HepG2 (cell line): ENCODE data around the gene ARMH1. TPM values are rescaled to one million over a fixed set of nuclear protein-coding genes. Genes with fewer than 3 reads are reported as not detected.

Experiments
- ATAC-seq: fragments of 200-7000 bp; cut with Tn5 transposase; 3 replicates; pipeline ENCODE4 v1.9.1; 2020; ENCODE audit warnings: mild to moderate bottlenecking, moderate library complexity
- BruUV-seq: library from RNA; stranded (reverse); fragments of 400-500 nt; replicated peaks from 2 replicates; lab custom pipeline; 2021; lab: Mats Ljungman, UMichigan
- CTCF ChIA-PET: fragments of 300-600 bp; formaldehyde crosslinking; extraction: SDS; loops from one replicate; lab custom pipeline; 2021; ENCODE audit warnings: low total read pairs, inconsistent platforms, low intra/inter-chr PET ratio; lab: Yijun Ruan, JAX
- POLR2A ChIA-PET: fragments of 350-600 bp; sonication (Branson Sonifier 250); formaldehyde crosslinking; loops from one replicate; lab custom pipeline; 2020; ENCODE audit warnings: antibody characterized with exemption, inconsistent platforms; lab: Yijun Ruan, JAX
- DNase-seq: peaks from one replicate; pipeline ENCODE4 v3.0.0-alpha.2; 2015; ENCODE audit warnings: low spot score
- FAIRE-seq: peaks from 3 replicates; lab custom pipeline; 2011; peaks lifted over from hg19 to GRCh38; lab: Jason Lieb, UNC
- H2AFZ ChIP-seq: one replicate; pipeline ENCODE4 v1.6.1; 2011; ENCODE audit warnings: low read length, inconsistent platforms
- H3K27ac ChIP-seq: fragments of 300-600 bp; 3 replicates; pipeline ENCODE4 v1.8.0; 2011; ENCODE audit warnings: mixed run types, mild to moderate bottlenecking, mixed read lengths, low read length, inconsistent platforms; ENCODE audit not compliant: insufficient read depth; ENCODE audit errors: extremely low read length
- H3K27me3 ChIP-seq, 2 experiments: fragments of 200-600 bp in 1 of 2; 2 replicates in 1 of 2; 3 replicates in 1 of 2; pipeline versions ENCODE4 v1.6.0 to v1.8.0; 2011; ENCODE audit warnings: low read length in 2 of 2, mild to moderate bottlenecking in 2 of 2, moderate library complexity in 2 of 2, inconsistent platforms in 1 of 2; ENCODE audit not compliant: insufficient read depth in 2 of 2, control insufficient read depth in 1 of 2
- H3K36me3 ChIP-seq, 2 experiments: fragments of 200-600 bp in 1 of 2; replicated peaks in 1 of 2; 2 replicates in 1 of 2; 3 replicates in 1 of 2; pipeline versions ENCODE4 v1.5.1 to v1.8.0; 2011; ENCODE audit warnings: low read length in 2 of 2, inconsistent platforms in 1 of 2; ENCODE audit not compliant: insufficient read depth in 2 of 2, control insufficient read depth in 1 of 2
- H3K4me1 ChIP-seq: 2 replicates; pipeline ENCODE4 v1.5.1; 2012; ENCODE audit warnings: low read length, inconsistent platforms; ENCODE audit not compliant: insufficient read depth
- H3K4me2 ChIP-seq: 2 replicates; pipeline ENCODE4 v1.6.0; 2011; ENCODE audit warnings: low read depth, low read length, inconsistent platforms
- H3K4me3 ChIP-seq, 3 experiments: fragments of 200-600 bp in 1 of 3; sonication (generic), shearing (Covaris generic) in 1 of 3; replicated peaks in 1 of 3; 2 replicates each; pipeline ENCODE4 v1.5.1; 2011 to 2016; ENCODE audit warnings: low read length in 3 of 3, inconsistent platforms in 2 of 3, low read depth in 2 of 3, mild to moderate bottlenecking in 2 of 3, control low read depth in 1 of 3, mixed read lengths in 1 of 3; ENCODE audit not compliant: insufficient read depth in 1 of 3
- H3K79me2 ChIP-seq: one replicate; pipeline ENCODE4 v1.6.1; 2011; ENCODE audit warnings: low read length, inconsistent platforms; ENCODE audit not compliant: insufficient read depth
- H3K9ac ChIP-seq: 2 replicates; pipeline ENCODE4 v1.6.0; 2011; ENCODE audit warnings: mild to moderate bottlenecking, low read depth, low read length, inconsistent platforms; ENCODE audit not compliant: insufficient read depth
- H3K9me3 ChIP-seq: 2 replicates; pipeline ENCODE4 v1.5.1; 2012; ENCODE audit warnings: mild to moderate bottlenecking, low read length
- H4K20me1 ChIP-seq: 2 replicates; pipeline ENCODE4 v1.6.0; 2011; ENCODE audit warnings: inconsistent platforms, mild to moderate bottlenecking, low read length, moderate library complexity; ENCODE audit not compliant: insufficient read depth
- ATF7-NPFF ChIP-seq: sonication (generic); formaldehyde crosslinking; IDR thresholded peaks from 2 replicates; pipeline ENCODE4 v1.8.1; 2023; ENCODE audit warnings: mild to moderate bottlenecking, low read depth, missing genetic modification reagents, moderate library complexity
- CEBPG ChIP-seq: IDR thresholded peaks from 2 replicates; pipeline ENCODE4 v1.6.1; 2016
- FOXP1 ChIP-seq, 2 experiments: fragments of 450-650 bp in 1 of 2; IDR thresholded peaks; 2 replicates each; pipeline ENCODE4 v1.6.1; 2017 to 2018; ENCODE audit warnings: antibody characterized with exemption in 1 of 2
- MIXL1 ChIP-seq: IDR thresholded peaks from 2 replicates; pipeline ENCODE4 v1.6.1; 2016
- MTF2 ChIP-seq: sonication (generic); formaldehyde crosslinking; IDR thresholded peaks from 2 replicates; pipeline ENCODE4 v1.5.0; 2020; ENCODE audit warnings: missing genetic modification reagents, borderline replicate concordance
- SIN3A ChIP-seq: IDR thresholded peaks from 2 replicates; pipeline ENCODE4 v1.6.1; 2011; ENCODE audit warnings: low read depth, mild to moderate bottlenecking, control low read depth, low read length, borderline replicate concordance
- ZFP37 ChIP-seq: sonication (generic); formaldehyde crosslinking; IDR thresholded peaks from 2 replicates; pipeline ENCODE4 v1.4.0; 2020; ENCODE audit warnings: missing genetic modification reagents, borderline replicate concordance
- ZNF382 ChIP-seq: sonication (generic); formaldehyde crosslinking; IDR thresholded peaks from 2 replicates; pipeline ENCODE4 v1.5.0; 2020; ENCODE audit warnings: missing genetic modification reagents, mild to moderate bottlenecking, borderline replicate concordance
- WGBS: methylation state at CpG from one replicate; pipeline ENCODE4 v1.1.6; 2017; ENCODE audit warnings: low lambda C conversion rate; 5-methylcytosine and 5-hydroxymethylcytosine counted together
- in situ Hi-C: cut with HindIII; loops from 2 replicates; pipeline ENCODE4 v1.10.0; 2017; ENCODE audit warnings: low pct_unique_long_range_greater_than_20kb; ENCODE audit not compliant: extremely low pct_ligation_motif_present
- intact Hi-C: fragments of 100-400 bp; cut with micrococcal nuclease; formaldehyde crosslinking; loops from one replicate; pipeline ENCODE4 v1.10.0; 2022; ENCODE audit not compliant: unreplicated experiment
- polyA plus RNA-seq, 8 experiments: library from polyadenylated mRNA; depleted of rRNA in 3 of 8; stranded (reverse) in 7 of 8; unstranded in 1 of 8; fragments of >200 nt; fragmentation: Illumina TruSeq in 4 of 8; extraction: Trizol in 4 of 8; gene quantifications; 2 replicates each; pipeline versions ENCODE4 v1.2.1 to v1.2.3, GENCODE V29; 2011 to 2016; ENCODE audit warnings: low read depth in 4 of 8, missing spikeins in 1 of 8, mixed read lengths in 1 of 8; ENCODE audit not compliant: insufficient read depth in 1 of 8
- total RNA-seq, 5 experiments: library from RNA; depleted of rRNA; stranded (reverse); fragments of >200 nt; fragmentation: Illumina TruSeq; extraction: Trizol; gene quantifications; 2 replicates each; pipeline ENCODE4 v1.2.3, GENCODE V29; 2016; ENCODE audit warnings: low read depth in 1 of 5
- TF ChIP-seq, protein P1 (sequence below): sonication (generic); formaldehyde crosslinking; conservative IDR thresholded peaks from 2 replicates; pipeline ENCODE4 v1.4.0; 2020; ENCODE audit warnings: mild to moderate bottlenecking, missing genetic modification reagents, moderate library complexity
- TF ChIP-seq, protein P2 (sequence below): IDR thresholded peaks from 2 replicates; pipeline ENCODE4 v1.4.0; 2020; ENCODE audit warnings: mild to moderate bottlenecking, missing genetic modification reagents

The ARMH1 gene
- total and polyA plus RNA-seq, 2 of the 13 experiments (the other 11 are each of a cell fraction or from before 2014, with no cell fraction given), result 0.69 TPM; not detected in 1

GRCh38 chr1:44661781-44662682 is 12.5 kb upstream of the ARMH1 start:
- Histone ChIP-seq H3K9me3 (no peaks in the 10 kb centered on the region), H3K79me2 (no peaks in the 10 kb centered on the region), H3K9ac (peak overlapping the region; percentile 6; the same call in 1 of the 2 replicates), H3K36me3 (peaks cover 0 to 7% of the 10 kb centered on the region in 2 experiments; a peak in 1 of 5 replicates), H3K27ac (peak overlapping the region; percentile 59), H3K4me2 (peak overlapping the region; percentile 38), H3K27me3 (no peaks in the 10 kb centered on the region), H2AFZ (no peak overlapping the region), H3K4me3 (peak overlapping the region in 1 of 3 experiments; percentile 31; a peak in 1 of 6 replicates), H3K4me1 (peaks cover 52% of the 10 kb centered on the region), H4K20me1 (no peaks in the 10 kb centered on the region)
- no TSS peak for BruUV-seq
- intact Hi-C loops, result no loop called here
- CTCF ChIA-PET, result no interaction called here
- DNase-seq, result no peak
- FAIRE-seq, result no peak
- POLR2A ChIA-PET, result interaction anchor here (1.1 to 2.5 kb wide), 5 partner anchors 9 to 60 kb away, joined by 3 to 7 read pairs (median 5); partner anchors contain the start of genes ARMH1 and TMEM53
- in situ Hi-C loops, result no loop called here
- ATAC-seq, result peak; percentile 65
- 54% methylated on average over 14 of the region's 15 CpGs for WGBS
- TF ChIP-seq MIXL1 (CRISPR knock-in tag) (peak; percentile 65), CEBPG (CRISPR knock-in tag) (no peak), ZNF382 (CRISPR knock-in tag) (no peak), MTF2 (no peak), ATF7-NPFF (CRISPR knock-in tag) (0 out of 2 replicates have a peak, but pooled peaks have one; percentile 25), FOXP1 (IDR thresholded peaks at IDR 0.05) (no peak), FOXP1 (CRISPR knock-in tag; IDR thresholded peaks at IDR 0.05) (0 out of 2 replicates have a peak, but pooled peaks have one; percentile 20), ZFP37 (CRISPR knock-in tag) (no peak), SIN3A (no peak)
- TF ChIP-seq, protein P1, sequence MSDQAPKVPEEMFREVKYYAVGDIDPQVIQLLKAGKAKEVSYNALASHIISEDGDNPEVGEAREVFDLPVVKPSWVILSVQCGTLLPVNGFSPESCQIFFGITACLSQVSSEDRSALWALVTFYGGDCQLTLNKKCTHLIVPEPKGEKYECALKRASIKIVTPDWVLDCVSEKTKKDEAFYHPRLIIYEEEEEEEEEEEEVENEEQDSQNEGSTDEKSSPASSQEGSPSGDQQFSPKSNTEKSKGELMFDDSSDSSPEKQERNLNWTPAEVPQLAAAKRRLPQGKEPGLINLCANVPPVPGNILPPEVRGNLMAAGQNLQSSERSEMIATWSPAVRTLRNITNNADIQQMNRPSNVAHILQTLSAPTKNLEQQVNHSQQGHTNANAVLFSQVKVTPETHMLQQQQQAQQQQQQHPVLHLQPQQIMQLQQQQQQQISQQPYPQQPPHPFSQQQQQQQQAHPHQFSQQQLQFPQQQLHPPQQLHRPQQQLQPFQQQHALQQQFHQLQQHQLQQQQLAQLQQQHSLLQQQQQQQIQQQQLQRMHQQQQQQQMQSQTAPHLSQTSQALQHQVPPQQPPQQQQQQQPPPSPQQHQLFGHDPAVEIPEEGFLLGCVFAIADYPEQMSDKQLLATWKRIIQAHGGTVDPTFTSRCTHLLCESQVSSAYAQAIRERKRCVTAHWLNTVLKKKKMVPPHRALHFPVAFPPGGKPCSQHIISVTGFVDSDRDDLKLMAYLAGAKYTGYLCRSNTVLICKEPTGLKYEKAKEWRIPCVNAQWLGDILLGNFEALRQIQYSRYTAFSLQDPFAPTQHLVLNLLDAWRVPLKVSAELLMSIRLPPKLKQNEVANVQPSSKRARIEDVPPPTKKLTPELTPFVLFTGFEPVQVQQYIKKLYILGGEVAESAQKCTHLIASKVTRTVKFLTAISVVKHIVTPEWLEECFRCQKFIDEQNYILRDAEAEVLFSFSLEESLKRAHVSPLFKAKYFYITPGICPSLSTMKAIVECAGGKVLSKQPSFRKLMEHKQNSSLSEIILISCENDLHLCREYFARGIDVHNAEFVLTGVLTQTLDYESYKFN (CRISPR knock-in tag), result 0 out of 2 replicates have a peak, but pooled peaks have one; percentile 16
- TF ChIP-seq, protein P2, sequence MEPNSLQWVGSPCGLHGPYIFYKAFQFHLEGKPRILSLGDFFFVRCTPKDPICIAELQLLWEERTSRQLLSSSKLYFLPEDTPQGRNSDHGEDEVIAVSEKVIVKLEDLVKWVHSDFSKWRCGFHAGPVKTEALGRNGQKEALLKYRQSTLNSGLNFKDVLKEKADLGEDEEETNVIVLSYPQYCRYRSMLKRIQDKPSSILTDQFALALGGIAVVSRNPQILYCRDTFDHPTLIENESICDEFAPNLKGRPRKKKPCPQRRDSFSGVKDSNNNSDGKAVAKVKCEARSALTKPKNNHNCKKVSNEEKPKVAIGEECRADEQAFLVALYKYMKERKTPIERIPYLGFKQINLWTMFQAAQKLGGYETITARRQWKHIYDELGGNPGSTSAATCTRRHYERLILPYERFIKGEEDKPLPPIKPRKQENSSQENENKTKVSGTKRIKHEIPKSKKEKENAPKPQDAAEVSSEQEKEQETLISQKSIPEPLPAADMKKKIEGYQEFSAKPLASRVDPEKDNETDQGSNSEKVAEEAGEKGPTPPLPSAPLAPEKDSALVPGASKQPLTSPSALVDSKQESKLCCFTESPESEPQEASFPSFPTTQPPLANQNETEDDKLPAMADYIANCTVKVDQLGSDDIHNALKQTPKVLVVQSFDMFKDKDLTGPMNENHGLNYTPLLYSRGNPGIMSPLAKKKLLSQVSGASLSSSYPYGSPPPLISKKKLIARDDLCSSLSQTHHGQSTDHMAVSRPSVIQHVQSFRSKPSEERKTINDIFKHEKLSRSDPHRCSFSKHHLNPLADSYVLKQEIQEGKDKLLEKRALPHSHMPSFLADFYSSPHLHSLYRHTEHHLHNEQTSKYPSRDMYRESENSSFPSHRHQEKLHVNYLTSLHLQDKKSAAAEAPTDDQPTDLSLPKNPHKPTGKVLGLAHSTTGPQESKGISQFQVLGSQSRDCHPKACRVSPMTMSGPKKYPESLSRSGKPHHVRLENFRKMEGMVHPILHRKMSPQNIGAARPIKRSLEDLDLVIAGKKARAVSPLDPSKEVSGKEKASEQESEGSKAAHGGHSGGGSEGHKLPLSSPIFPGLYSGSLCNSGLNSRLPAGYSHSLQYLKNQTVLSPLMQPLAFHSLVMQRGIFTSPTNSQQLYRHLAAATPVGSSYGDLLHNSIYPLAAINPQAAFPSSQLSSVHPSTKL, result peak; percentile 29; the same call in 1 of the 2 replicates
